C4-2B (cell line): ENCODE measurements around the gene POTEJ.
"Not testable (repeated sequence)": the region's sequence is repeated elsewhere in the genome, so short reads cannot be mapped to it uniquely, and the experiment has no call there.

ENCODE experiments used
- H3K27ac ChIP-seq: fragments of 450-650 bp; 2 replicates; pipeline ENCODE4 v1.5.1; 2017

Gene POTEJ

GRCh38 chr2:130611140-130611539 lies at the start of gene POTEJ:
POTEJ (plus strand) TSS chr2:130611440; CDS start chr2:130611533, 93 bp downstream.
- not testable (repeated sequence) for H3K27ac ChIP-seq

- not testable (repeated sequence) for H3K27ac ChIP-seq
Observed at GRCh38 chr2:130566165-130566564, 45.1 kb upstream of the POTEJ start.

GRCh38 chr2:130571929-130572328 lies 39.3 kb upstream of the POTEJ start:
- not testable (repeated sequence) for H3K27ac ChIP-seq

GRCh38 chr2:130574230-130574629 lies 37.0 kb upstream of the POTEJ start:
- H3K27ac ChIP-seq = not testable (repeated sequence)

GRCh38 chr2:130576209-130576784 lies 34.9 kb upstream of the POTEJ start:
- H3K27ac ChIP-seq = not testable (repeated sequence)

- H3K27ac ChIP-seq = not testable (repeated sequence)
Observed at GRCh38 chr2:130577559-130577958, 33.7 kb upstream of the POTEJ start.

GRCh38 chr2:130579121-130579520 lies 32.1 kb upstream of the POTEJ start:
- H3K27ac ChIP-seq = not testable (repeated sequence)

- H3K27ac ChIP-seq = not testable (repeated sequence)
Observed at GRCh38 chr2:130581491-130581890, 29.7 kb upstream of the POTEJ start.

- not testable (repeated sequence) for H3K27ac ChIP-seq
Observed at GRCh38 chr2:130582970-130583369, 28.3 kb upstream of the POTEJ start.

GRCh38 chr2:130583582-130583981 lies 27.7 kb upstream of the POTEJ start:
- not testable (repeated sequence) for H3K27ac ChIP-seq

- not testable (repeated sequence) for H3K27ac ChIP-seq
Observed at GRCh38 chr2:130584726-130585125, 26.5 kb upstream of the POTEJ start.

GRCh38 chr2:130588688-130589458 lies 22.4 kb upstream of the POTEJ start:
- not testable (repeated sequence) for H3K27ac ChIP-seq

- not testable (repeated sequence) for H3K27ac ChIP-seq
Observed at GRCh38 chr2:130590170-130590841, 20.9 kb upstream of the POTEJ start.

- not testable (repeated sequence) for H3K27ac ChIP-seq
Observed at GRCh38 chr2:130590842-130591359, 20.3 kb upstream of the POTEJ start.

- H3K27ac ChIP-seq = not testable (repeated sequence)
Observed at GRCh38 chr2:130592791-130593414, 18.3 kb upstream of the POTEJ start.

GRCh38 chr2:130594011-130594410 lies 17.2 kb upstream of the POTEJ start:
- not testable (repeated sequence) for H3K27ac ChIP-seq

- H3K27ac ChIP-seq = not testable (repeated sequence)
Observed at GRCh38 chr2:130596757-130597156, 14.5 kb upstream of the POTEJ start.

GRCh38 chr2:130597994-130598393 lies 13.2 kb upstream of the POTEJ start:
- H3K27ac ChIP-seq = not testable (repeated sequence)

GRCh38 chr2:130598463-130598862 lies 12.8 kb upstream of the POTEJ start:
- not testable (repeated sequence) for H3K27ac ChIP-seq

GRCh38 chr2:130599393-130599792 lies 11.8 kb upstream of the POTEJ start, which contains the start of gene CFC1:
CFC1 (minus strand) TSS chr2:130599575; CDS start chr2:130599287, 288 bp downstream.
- H3K27ac ChIP-seq = not testable (repeated sequence)

GRCh38 chr2:130599926-130600325 lies 11.3 kb upstream of the POTEJ start:
- not testable (repeated sequence) for H3K27ac ChIP-seq

GRCh38 chr2:130601648-130602302 lies 9.5 kb upstream of the POTEJ start:
- H3K27ac ChIP-seq = not testable (repeated sequence)
